GM12891 (cell line): ENCODE data around the gene CDYL.

Source experiments
- PAX5 ChIP-seq: IDR thresholded peaks from 2 replicates; pipeline ENCODE4 v1.6.1; 2011; ENCODE audit warnings: low read length, moderate library complexity, mild to moderate bottlenecking; ENCODE audit not compliant: insufficient read depth, severe bottlenecking
- POLR2A ChIP-seq: IDR thresholded peaks from 2 replicates; pipeline ENCODE4 v1.6.1; 2011; ENCODE audit warnings: low read depth, low read length, control low read depth
- POLR2AphosphoS5 ChIP-seq: IDR thresholded peaks from 2 replicates; pipeline ENCODE4 v1.6.1; 2011; ENCODE audit warnings: low read depth, low read length, control low read depth
- SPI1 ChIP-seq: IDR thresholded peaks from 2 replicates; pipeline ENCODE4 v1.6.1; 2011; ENCODE audit warnings: low read depth, low read length, control low read depth
- TAF1 ChIP-seq: IDR thresholded peaks from 2 replicates; pipeline ENCODE4 v1.6.1; 2011; ENCODE audit warnings: low read depth, low read length, control low read depth

- TF ChIP-seq POLR2A: no peak
- no peak for TF ChIP-seq POLR2AphosphoS5
- no peak for TF ChIP-seq TAF1
- no peak for TF ChIP-seq PAX5
- no peak for TF ChIP-seq SPI1
Observed at GRCh38 chr6:4935486-4935885, 159.3 kb downstream of the CDYL start.
